Dendritic cell treated with granulocyte-macrophage colony-stimulating factor and Interleukin-4, amounts not matched to agents 40 ng/mL and 50 ng/mL, for 4 days (primary cell): ENCODE data around the gene FNIP1.
"Not testable (repeated sequence)": the region's sequence is repeated elsewhere in the genome, so short reads cannot be mapped to it uniquely, and the experiment has no call there.

ENCODE experiments used
- H3K27ac Mint-ChIP-seq: one replicate; pipeline ENCODE4 v1.8.0; 2022; ENCODE audit warnings: mild to moderate bottlenecking, mixed read lengths
- H3K27me3 Mint-ChIP-seq: one replicate; pipeline ENCODE4 v1.8.0; 2022; ENCODE audit warnings: mild to moderate bottlenecking, mixed read lengths
- H3K36me3 Mint-ChIP-seq: one replicate; pipeline ENCODE4 v1.8.0; 2022; ENCODE audit warnings: low read depth, mixed read lengths
- H3K4me1 Mint-ChIP-seq: one replicate; pipeline ENCODE4 v1.8.0; 2022; ENCODE audit warnings: low read depth, mixed read lengths
- H3K4me3 Mint-ChIP-seq: one replicate; pipeline ENCODE4 v1.8.0; 2022; ENCODE audit warnings: mild to moderate bottlenecking, moderate library complexity, mixed read lengths
- H3K9me3 Mint-ChIP-seq: one replicate; pipeline ENCODE4 v1.8.0; 2022; ENCODE audit warnings: mixed read lengths
- intact Hi-C: fragments of 100-400 bp; cut with micrococcal nuclease; formaldehyde crosslinking; loops from one replicate; pipeline ENCODE4 v1.15.0; 2022

FNIP1 gene

DNA sequence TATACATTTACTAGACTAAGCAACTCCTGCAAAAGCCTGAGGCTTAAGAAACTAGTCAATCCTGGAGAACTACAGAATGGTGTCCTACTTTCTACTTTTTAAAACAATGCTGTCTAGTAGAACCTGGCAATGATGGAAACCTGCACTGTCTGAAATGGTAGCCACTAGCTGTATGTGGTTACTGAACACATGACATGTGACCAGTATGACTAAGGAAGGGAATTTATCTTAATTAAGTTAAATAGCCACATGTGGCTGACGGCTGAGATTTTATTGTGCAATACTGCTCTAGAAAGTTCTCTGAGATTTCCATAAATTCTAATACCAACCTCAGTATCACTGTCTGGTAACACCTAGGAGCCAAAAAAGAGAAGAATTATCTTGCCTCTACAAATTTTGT is 116.9 kb downstream of the FNIP1 start:
- H3K27me3 Mint-ChIP-seq = no peaks in the 10 kb centered on the region
- intact Hi-C loops = loop anchor here (10.0 kb wide), 1 partner anchor 325 kb away; no protein-coding TSS in a partner anchor
- H3K4me1 Mint-ChIP-seq = peaks cover 18% of the 10 kb centered on the region
- peaks cover 66% of the 10 kb centered on the region for H3K36me3 Mint-ChIP-seq
- H3K27ac Mint-ChIP-seq = no peak overlapping the region
- H3K9me3 Mint-ChIP-seq = no peaks in the 10 kb centered on the region
- no peak overlapping the region for H3K4me3 Mint-ChIP-seq

GRCh38 chr5:131678273-131678672 is 118.5 kb downstream of the FNIP1 start:
- H3K27me3 Mint-ChIP-seq, H3K27ac Mint-ChIP-seq, H3K9me3 Mint-ChIP-seq, intact Hi-C loops, H3K4me3 Mint-ChIP-seq: not testable (repeated sequence)
- Mint-ChIP-seq H3K36me3 (peaks cover 82% of the 10 kb centered on the region), H3K4me1 (peaks cover 18% of the 10 kb centered on the region)

DNA sequence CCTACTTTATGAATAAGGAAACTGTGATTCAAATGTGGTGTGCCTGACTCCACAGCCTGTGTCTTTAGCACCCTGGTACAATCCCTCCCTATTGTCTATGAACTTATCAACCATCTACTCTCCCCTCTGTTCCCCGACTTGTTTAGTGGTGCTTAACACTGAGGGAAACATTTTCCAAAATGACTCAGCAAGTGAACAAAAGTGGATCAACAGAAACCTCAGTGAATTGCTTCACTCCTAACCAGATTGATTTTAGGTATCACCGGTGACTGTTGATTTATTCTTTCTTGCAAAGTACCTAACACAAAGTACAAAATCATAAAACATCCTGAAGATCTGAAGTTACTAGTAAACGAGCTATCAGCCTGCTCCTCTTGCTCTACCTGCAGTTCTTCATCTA is 119.7 kb downstream of the FNIP1 start:
- no peaks in the 10 kb centered on the region for H3K27me3 Mint-ChIP-seq
- intact Hi-C loops = no loop called here
- peaks cover 13% of the 10 kb centered on the region for H3K4me1 Mint-ChIP-seq
- peak overlapping the region; percentile 46 for H3K27ac Mint-ChIP-seq
- peaks cover 94% of the 10 kb centered on the region for H3K36me3 Mint-ChIP-seq
- H3K9me3 Mint-ChIP-seq = no peaks in the 10 kb centered on the region
- no peak overlapping the region for H3K4me3 Mint-ChIP-seq

- no peaks in the 10 kb centered on the region for H3K27me3 Mint-ChIP-seq
- no peak overlapping the region for H3K27ac Mint-ChIP-seq
- no peaks in the 10 kb centered on the region for H3K9me3 Mint-ChIP-seq
- H3K36me3 Mint-ChIP-seq = peaks cover 96% of the 10 kb centered on the region
- intact Hi-C loops = no loop called here
- H3K4me3 Mint-ChIP-seq = no peak overlapping the region
- no peaks in the 10 kb centered on the region for H3K4me1 Mint-ChIP-seq
Measured at GRCh38 chr5:131672776-131673175, 124.0 kb downstream of the FNIP1 start.

DNA sequence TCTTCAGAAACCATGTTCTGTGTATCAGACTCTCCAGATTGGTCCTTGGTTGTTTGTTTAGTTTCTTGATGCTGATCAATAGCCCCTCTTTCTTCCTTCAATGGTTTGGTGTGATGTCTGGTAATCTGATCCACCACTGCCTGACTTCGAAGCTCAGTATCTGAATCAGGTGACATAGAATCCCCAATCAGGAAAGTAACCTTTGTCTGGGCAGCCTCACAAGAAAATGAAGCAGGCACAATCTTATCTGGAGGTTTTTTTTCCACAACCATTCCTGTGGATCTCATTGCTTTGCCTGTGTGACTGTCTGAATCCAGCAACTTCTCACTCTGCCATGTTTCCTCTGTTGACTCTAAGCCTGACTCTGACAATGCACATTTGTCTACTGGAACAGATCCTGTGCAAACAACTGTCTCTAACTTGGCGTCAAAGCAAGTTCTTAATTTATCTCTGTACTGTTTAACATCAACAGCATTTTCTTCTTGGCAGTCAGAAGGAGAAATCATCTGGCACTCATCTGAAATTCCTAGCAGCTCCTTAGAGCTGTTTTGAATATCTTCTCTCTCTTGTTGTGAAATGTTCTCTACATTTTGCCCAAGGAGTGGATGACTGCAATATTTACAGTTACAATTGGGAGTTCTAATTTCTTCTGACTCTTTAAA is 124.7 kb downstream of the FNIP1 start:
- no peaks in the 10 kb centered on the region for H3K27me3 Mint-ChIP-seq
- intact Hi-C loops = no loop called here
- no peak overlapping the region for H3K27ac Mint-ChIP-seq
- H3K36me3 Mint-ChIP-seq = peaks cover 96% of the 10 kb centered on the region
- no peaks in the 10 kb centered on the region for H3K9me3 Mint-ChIP-seq
- H3K4me1 Mint-ChIP-seq = no peaks in the 10 kb centered on the region
- H3K4me3 Mint-ChIP-seq = no peak overlapping the region

DNA sequence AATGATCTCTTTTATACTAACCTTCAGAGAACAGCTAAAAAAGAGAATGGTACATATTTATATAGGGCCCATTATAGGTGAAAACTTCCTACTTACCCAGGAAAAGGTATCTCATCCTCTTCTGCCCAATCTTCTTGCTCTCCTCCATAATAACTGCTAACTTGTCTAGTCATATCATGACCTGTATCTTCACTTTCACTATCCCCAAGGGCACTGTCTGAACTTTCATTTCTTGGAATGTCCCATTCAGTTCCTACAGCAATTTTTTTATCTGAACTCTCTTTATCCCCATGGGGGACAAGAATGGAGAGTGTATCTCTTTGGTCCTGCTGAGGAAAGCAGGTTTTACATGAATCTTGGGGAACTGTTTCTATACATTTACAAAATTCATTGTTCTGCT is 125.4 kb downstream of the FNIP1 start:
- intact Hi-C loops = no loop called here
- no peak overlapping the region for H3K4me3 Mint-ChIP-seq
- peaks cover 96% of the 10 kb centered on the region for H3K36me3 Mint-ChIP-seq
- no peaks in the 10 kb centered on the region for H3K27me3 Mint-ChIP-seq
- no peaks in the 10 kb centered on the region for H3K4me1 Mint-ChIP-seq
- H3K9me3 Mint-ChIP-seq = no peaks in the 10 kb centered on the region
- no peak overlapping the region for H3K27ac Mint-ChIP-seq

GRCh38 chr5:131664929-131665328 is 131.9 kb downstream of the FNIP1 start:
- Mint-ChIP-seq H3K27ac (no peak overlapping the region), H3K27me3 (no peaks in the 10 kb centered on the region), H3K4me3 (no peak overlapping the region), H3K9me3 (peaks cover 19% of the 10 kb centered on the region), H3K36me3 (peaks cover 89% of the 10 kb centered on the region), H3K4me1 (no peaks in the 10 kb centered on the region)
- intact Hi-C loops = no loop called here

DNA sequence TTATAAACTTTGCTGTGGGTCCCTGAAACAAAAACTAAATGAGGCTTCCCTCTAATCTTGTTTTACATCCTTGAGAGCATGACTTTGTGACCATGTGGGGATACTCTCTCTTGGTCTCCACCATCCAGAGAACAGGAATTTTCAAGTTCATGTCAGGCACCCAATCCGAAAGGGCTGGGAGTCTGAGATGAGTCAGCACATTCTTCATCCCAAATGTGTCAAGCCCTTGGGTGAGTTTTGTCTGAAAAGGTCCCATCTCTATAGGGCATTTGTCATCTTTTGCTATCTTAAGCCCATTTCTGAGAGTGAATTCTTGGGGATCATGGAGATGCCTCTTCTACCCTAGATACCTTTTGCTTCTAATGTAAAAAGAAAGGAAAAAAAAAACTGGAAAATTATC is 134.9 kb downstream of the FNIP1 start:
- intact Hi-C loops = no loop called here
- Mint-ChIP-seq H3K27ac (no peak overlapping the region), H3K9me3 (peaks cover 26% of the 10 kb centered on the region)

GRCh38 chr5:131659841-131660240 is 137.0 kb downstream of the FNIP1 start:
- intact Hi-C loops = no loop called here
- Mint-ChIP-seq H3K27me3 (no peaks in the 10 kb centered on the region), H3K4me1 (no peaks in the 10 kb centered on the region), H3K9me3 (peaks cover 26% of the 10 kb centered on the region), H3K27ac (no peak overlapping the region), H3K4me3 (no peak overlapping the region), H3K36me3 (peaks cover 95% of the 10 kb centered on the region)

More for the DNA sequence above, 134.9 kb downstream of the FNIP1 start:
- H3K4me3 Mint-ChIP-seq = no peak overlapping the region
- H3K36me3 Mint-ChIP-seq = peaks cover 87% of the 10 kb centered on the region
- no peaks in the 10 kb centered on the region for H3K4me1 Mint-ChIP-seq
- H3K27me3 Mint-ChIP-seq = no peaks in the 10 kb centered on the region

DNA sequence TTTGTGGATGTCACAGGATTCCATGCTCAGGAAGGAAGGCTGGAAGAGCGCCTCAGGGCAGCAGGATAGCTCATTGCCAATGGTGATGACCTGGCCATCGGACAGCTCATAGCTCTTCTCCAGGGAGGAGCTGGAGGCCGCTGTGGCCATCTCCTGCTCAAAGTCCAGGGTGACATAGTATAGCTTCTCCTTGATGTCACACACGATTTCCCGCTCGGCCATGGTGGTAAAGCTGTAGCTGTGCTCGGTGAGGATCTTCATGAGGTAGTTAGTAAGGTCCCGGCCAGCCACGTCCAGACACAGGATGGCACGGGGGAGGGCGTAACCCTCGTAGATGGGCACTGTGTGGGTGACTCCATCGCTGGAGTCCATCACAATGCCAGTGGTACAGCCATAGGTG is 137.5 kb downstream of the FNIP1 start:
- H3K27me3 Mint-ChIP-seq = no peaks in the 10 kb centered on the region
- H3K4me3 Mint-ChIP-seq = no peak overlapping the region
- intact Hi-C loops = no loop called here
- H3K4me1 Mint-ChIP-seq = no peaks in the 10 kb centered on the region
- H3K27ac Mint-ChIP-seq = no peak overlapping the region
- H3K9me3 Mint-ChIP-seq = peaks cover 26% of the 10 kb centered on the region
- peaks cover 97% of the 10 kb centered on the region for H3K36me3 Mint-ChIP-seq

DNA sequence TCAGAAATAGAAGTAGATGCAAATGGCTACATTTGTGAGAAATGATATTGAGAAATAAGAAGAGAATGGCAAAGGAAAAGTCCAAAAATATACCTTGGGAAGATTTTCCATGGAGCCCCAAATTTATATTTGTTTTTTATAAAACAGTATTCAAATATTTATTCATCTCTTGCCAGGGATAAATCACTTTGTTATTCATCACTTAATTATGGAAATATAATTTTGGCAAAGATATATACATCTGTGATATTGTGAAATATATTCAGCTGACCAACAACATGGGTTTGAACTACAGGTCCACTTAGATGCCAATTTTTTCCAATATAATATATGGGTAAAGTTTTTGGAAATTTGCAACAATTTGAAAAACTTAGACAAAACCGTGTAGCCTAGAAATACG is 142.0 kb downstream of the FNIP1 start:
- H3K4me3 Mint-ChIP-seq = no peak overlapping the region
- H3K27ac Mint-ChIP-seq = peak overlapping the region; percentile 0
- intact Hi-C loops = no loop called here
- no peaks in the 10 kb centered on the region for H3K27me3 Mint-ChIP-seq
- H3K9me3 Mint-ChIP-seq = peaks cover 6% of the 10 kb centered on the region
- H3K36me3 Mint-ChIP-seq = peaks cover 93% of the 10 kb centered on the region
- no peaks in the 10 kb centered on the region for H3K4me1 Mint-ChIP-seq

GRCh38 chr5:131654309-131654708 is 142.5 kb downstream of the FNIP1 start:
- H3K27ac Mint-ChIP-seq = peak overlapping the region; percentile 0
- no peaks in the 10 kb centered on the region for H3K27me3 Mint-ChIP-seq
- peaks cover 93% of the 10 kb centered on the region for H3K36me3 Mint-ChIP-seq
- no peak overlapping the region for H3K4me3 Mint-ChIP-seq
- no peaks in the 10 kb centered on the region for H3K4me1 Mint-ChIP-seq
- H3K9me3 Mint-ChIP-seq = peaks cover 1% of the 10 kb centered on the region
- intact Hi-C loops = no loop called here

- H3K36me3 Mint-ChIP-seq = peaks cover 66% of the 10 kb centered on the region
- H3K27ac Mint-ChIP-seq = no peak overlapping the region
- no peak overlapping the region for H3K4me3 Mint-ChIP-seq
- peaks cover 20% of the 10 kb centered on the region for H3K4me1 Mint-ChIP-seq
- no peaks in the 10 kb centered on the region for H3K27me3 Mint-ChIP-seq
- H3K9me3 Mint-ChIP-seq = no peaks in the 10 kb centered on the region
- intact Hi-C loops = no loop called here
Measured at GRCh38 chr5:131649161-131649560, 147.7 kb downstream of the FNIP1 start.

- H3K4me1 Mint-ChIP-seq = peaks cover 20% of the 10 kb centered on the region
- H3K4me3 Mint-ChIP-seq = peak overlapping the region; percentile 65
- H3K36me3 Mint-ChIP-seq = peaks cover 48% of the 10 kb centered on the region
- intact Hi-C loops = no loop called here
- H3K27ac Mint-ChIP-seq = peak overlapping the region; percentile 78
- no peaks in the 10 kb centered on the region for H3K9me3 Mint-ChIP-seq
- no peaks in the 10 kb centered on the region for H3K27me3 Mint-ChIP-seq
Measured at GRCh38 chr5:131647048-131647769, 149.6 kb downstream of the FNIP1 start.
